MM.1S (cell line): ENCODE results near the gene ZKSCAN4.

ENCODE experiments used
- DNase-seq: peaks from one replicate; pipeline ENCODE4 v3.0.0-alpha.2; 2015
- H2AFZ ChIP-seq: fragments of 300-600 bp; sonication (generic); 2 replicates; pipeline ENCODE4 v1.6.0; 2016; ENCODE audit warnings: antibody characterized with exemption, low read length
- H3F3A ChIP-seq: fragments of 300-600 bp; sonication (generic); 2 replicates; pipeline ENCODE4 v1.6.1; 2016; ENCODE audit warnings: mild to moderate bottlenecking, antibody characterized with exemption, low read length, moderate library complexity, mixed read lengths; ENCODE audit not compliant: insufficient read depth
- H3K27ac ChIP-seq: fragments of 300-600 bp; sonication (generic); 2 replicates; pipeline ENCODE4 v1.5.1; 2016; ENCODE audit warnings: mild to moderate bottlenecking, low read length
- H3K27me3 ChIP-seq: fragments of 300-600 bp; sonication (generic); replicated peaks from 2 replicates; pipeline ENCODE4 v1.6.0; 2016; ENCODE audit warnings: low read length; ENCODE audit not compliant: insufficient read depth
- H3K36me3 ChIP-seq: fragments of 300-600 bp; sonication (generic); replicated peaks from 2 replicates; pipeline ENCODE4 v1.6.1; 2016; ENCODE audit warnings: mild to moderate bottlenecking, low read length, mixed read lengths; ENCODE audit not compliant: insufficient read depth
- H3K4me1 ChIP-seq: fragments of 300-600 bp; sonication (generic); 2 replicates; pipeline ENCODE4 v1.6.1; 2016; ENCODE audit warnings: low read length, mixed read lengths
- H3K4me2 ChIP-seq: fragments of 300-600 bp; sonication (generic); 2 replicates; pipeline ENCODE4 v1.6.0; 2016; ENCODE audit warnings: low read depth, low read length
- H3K4me3 ChIP-seq: fragments of 300-600 bp; sonication (generic); 2 replicates; pipeline ENCODE4 v1.5.1; 2016; ENCODE audit warnings: low read length, mixed read lengths
- H3K79me2 ChIP-seq: fragments of 300-600 bp; sonication (generic); 2 replicates; pipeline ENCODE4 v1.6.1; 2016; ENCODE audit warnings: mixed run types, low read length, mixed read lengths
- H3K9ac ChIP-seq: fragments of 300-600 bp; sonication (generic); 2 replicates; pipeline ENCODE4 v1.6.1; 2016; ENCODE audit warnings: low read length, mixed read lengths
- H3K9me2 ChIP-seq: fragments of 300-600 bp; sonication (generic); replicated peaks from 2 replicates; pipeline ENCODE4 v1.6.1; 2016; ENCODE audit warnings: mild to moderate bottlenecking, low read length, mixed read lengths; ENCODE audit not compliant: insufficient read depth
- H3K9me3 ChIP-seq: fragments of 300-600 bp; sonication (generic); replicated peaks from 2 replicates; pipeline ENCODE4 v1.6.1; 2016; ENCODE audit warnings: mild to moderate bottlenecking, low read length, mixed read lengths; ENCODE audit not compliant: insufficient read depth
- H4K20me1 ChIP-seq: fragments of 300-600 bp; sonication (generic); 2 replicates; pipeline ENCODE4 v1.6.1; 2016; ENCODE audit warnings: mild to moderate bottlenecking, low read length, moderate library complexity, mixed read lengths; ENCODE audit not compliant: insufficient read depth
- EZH2 ChIP-seq: fragments of 300-600 bp; sonication (generic); optimal IDR thresholded peaks from 2 replicates; pipeline ENCODE3; 2017; ENCODE audit warnings: low read depth, mild to moderate bottlenecking, antibody characterized with exemption, low read length, mixed read lengths
- EZH2phosphoT487 ChIP-seq: fragments of 300-600 bp; sonication (generic); IDR thresholded peaks from 2 replicates; pipeline ENCODE4 v1.6.1; 2018; ENCODE audit warnings: antibody characterized with exemption, low read length
- TF ChIP-seq, protein P1 (sequence below): fragments of 300-600 bp; sonication (generic); IDR thresholded peaks from 2 replicates; pipeline ENCODE4 v1.5.1; 2016; ENCODE audit warnings: antibody characterized with exemption, low read length, mixed read lengths

ZKSCAN4 gene

DNA sequence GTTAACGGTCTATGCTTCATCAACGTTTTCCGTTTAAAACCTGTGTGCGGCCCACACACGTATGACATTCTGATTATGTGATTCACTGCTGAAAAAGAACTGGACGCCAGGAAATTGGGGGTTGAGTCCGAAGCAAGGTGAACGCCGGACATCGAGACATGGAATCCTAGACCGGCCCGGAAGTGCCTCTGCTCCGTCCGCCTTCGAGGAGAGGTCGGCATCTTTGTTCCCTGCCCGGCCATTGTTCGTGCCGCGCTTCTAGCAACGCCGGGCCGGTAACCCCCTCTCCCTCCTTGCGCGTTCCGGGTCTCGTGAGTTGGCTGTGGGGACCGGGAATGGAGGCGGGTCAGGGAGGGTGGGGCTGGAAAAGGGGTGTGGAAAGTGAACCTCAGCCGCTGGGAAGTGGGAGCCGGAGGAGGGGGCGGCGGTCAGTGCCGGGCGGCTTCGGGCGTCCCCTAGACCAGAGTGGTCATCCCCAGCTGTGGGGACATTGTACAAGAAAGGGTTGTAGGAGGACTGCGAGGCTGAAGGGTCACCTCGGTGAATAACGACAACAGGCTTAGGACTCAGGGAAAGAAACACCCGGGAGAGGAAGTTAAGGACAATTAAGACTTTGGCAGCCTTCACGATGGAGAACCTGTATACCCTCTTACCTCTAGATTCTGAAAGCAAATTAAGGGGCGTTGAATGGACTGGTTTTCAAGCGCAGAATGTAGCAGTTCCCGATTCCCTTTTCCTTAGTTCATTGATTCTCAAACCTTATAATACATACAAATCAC, 26.8 kb downstream of the ZKSCAN4 start, which contains the start of gene ZSCAN9:
ZSCAN9 (plus strand) TSS at position 220 of the 779 bp plus-strand sequence. CDS start 1,810 bp downstream, outside the sequence.
- Histone ChIP-seq H3K9me3 (no peaks in the 10 kb centered on the region), H3K9me2 (no peaks in the 10 kb centered on the region), H3K36me3 (no peaks in the 10 kb centered on the region), H3K4me2 (peak within 1 kb of the TSS; percentile 93), H3K4me3 (peak within 1 kb of the TSS; percentile 88), H2AFZ (peak within 1 kb of the TSS; percentile 93), H3K4me1 (peaks cover 6% of the 10 kb centered on the region), H4K20me1 (no peaks in the 10 kb centered on the region), H3F3A (no peaks in the 10 kb centered on the region), H3K27ac (no peak within 1 kb of the TSS), H3K27me3 (peaks cover 23% of the 10 kb centered on the region), H3K79me2 (peaks cover 9% of the 10 kb centered on the region), H3K9ac (peak within 1 kb of the TSS; percentile 69; the same call in 1 of the 2 replicates)
- no peak for TF ChIP-seq EZH2phosphoT487
- TF ChIP-seq, protein P1, sequence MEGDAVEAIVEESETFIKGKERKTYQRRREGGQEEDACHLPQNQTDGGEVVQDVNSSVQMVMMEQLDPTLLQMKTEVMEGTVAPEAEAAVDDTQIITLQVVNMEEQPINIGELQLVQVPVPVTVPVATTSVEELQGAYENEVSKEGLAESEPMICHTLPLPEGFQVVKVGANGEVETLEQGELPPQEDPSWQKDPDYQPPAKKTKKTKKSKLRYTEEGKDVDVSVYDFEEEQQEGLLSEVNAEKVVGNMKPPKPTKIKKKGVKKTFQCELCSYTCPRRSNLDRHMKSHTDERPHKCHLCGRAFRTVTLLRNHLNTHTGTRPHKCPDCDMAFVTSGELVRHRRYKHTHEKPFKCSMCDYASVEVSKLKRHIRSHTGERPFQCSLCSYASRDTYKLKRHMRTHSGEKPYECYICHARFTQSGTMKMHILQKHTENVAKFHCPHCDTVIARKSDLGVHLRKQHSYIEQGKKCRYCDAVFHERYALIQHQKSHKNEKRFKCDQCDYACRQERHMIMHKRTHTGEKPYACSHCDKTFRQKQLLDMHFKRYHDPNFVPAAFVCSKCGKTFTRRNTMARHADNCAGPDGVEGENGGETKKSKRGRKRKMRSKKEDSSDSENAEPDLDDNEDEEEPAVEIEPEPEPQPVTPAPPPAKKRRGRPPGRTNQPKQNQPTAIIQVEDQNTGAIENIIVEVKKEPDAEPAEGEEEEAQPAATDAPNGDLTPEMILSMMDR = no peak
- no peak for TF ChIP-seq EZH2
- DNase-seq = peak; percentile 81

DNA sequence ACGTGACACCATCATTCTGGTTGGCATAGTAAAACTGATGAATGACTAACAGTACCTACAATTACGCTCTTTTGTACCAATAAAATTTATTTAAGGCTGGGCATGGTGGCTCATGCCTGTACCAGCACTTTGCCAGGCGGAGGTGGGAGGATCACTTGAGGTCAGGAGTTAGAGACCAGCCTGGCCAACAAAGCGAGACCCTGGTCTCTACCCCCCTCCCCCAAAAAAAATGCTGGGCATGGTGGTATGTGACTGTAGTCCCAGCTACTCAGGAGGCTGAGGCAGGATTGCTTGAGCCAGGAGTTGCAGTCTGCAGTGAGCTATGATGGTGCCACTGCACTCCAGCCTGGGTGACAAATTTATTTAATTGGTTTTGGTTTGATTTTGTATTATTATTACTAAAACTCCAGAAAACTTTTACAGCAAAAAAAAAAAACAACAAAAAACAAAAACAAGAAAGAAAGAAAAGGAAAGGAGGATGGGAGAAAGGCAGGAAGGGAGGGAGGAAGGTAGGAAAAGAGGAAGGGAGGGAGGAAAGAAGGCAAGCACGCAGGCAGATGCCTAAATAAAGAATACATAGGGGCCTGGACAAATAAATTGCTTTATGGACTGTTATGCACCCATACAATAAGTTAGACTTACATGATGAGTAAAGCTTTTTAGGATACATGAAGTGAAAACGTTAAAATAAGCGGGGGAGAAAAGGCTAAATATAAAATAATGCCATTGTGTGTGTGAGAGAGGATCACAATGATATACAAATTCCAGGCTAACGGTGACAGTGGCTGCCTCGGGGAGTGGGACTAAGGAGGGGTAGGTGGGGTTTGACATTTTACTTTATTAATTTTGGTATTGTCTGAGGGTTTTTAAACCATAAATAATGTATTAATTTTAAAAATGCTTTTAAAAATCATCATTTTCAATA, 27.7 kb downstream of the ZKSCAN4 start:
- TF ChIP-seq, protein P1 = no peak
- TF ChIP-seq EZH2 = no peak
- TF ChIP-seq EZH2phosphoT487 = no peak
- DNase-seq = no peak
- Histone ChIP-seq H3K4me3 (peak overlapping the region; percentile 88), H3K4me1 (peaks cover 6% of the 10 kb centered on the region), H3K27ac (no peak overlapping the region), H2AFZ (peak overlapping the region; percentile 93), H3F3A (no peaks in the 10 kb centered on the region), H4K20me1 (no peaks in the 10 kb centered on the region), H3K9me2 (no peaks in the 10 kb centered on the region), H3K9me3 (no peaks in the 10 kb centered on the region), H3K36me3 (no peaks in the 10 kb centered on the region), H3K4me2 (peak overlapping the region; percentile 93), H3K27me3 (peaks cover 31% of the 10 kb centered on the region), H3K9ac (peak overlapping the region; percentile 69; the same call in 1 of the 2 replicates), H3K79me2 (peaks cover 9% of the 10 kb centered on the region)

DNA sequence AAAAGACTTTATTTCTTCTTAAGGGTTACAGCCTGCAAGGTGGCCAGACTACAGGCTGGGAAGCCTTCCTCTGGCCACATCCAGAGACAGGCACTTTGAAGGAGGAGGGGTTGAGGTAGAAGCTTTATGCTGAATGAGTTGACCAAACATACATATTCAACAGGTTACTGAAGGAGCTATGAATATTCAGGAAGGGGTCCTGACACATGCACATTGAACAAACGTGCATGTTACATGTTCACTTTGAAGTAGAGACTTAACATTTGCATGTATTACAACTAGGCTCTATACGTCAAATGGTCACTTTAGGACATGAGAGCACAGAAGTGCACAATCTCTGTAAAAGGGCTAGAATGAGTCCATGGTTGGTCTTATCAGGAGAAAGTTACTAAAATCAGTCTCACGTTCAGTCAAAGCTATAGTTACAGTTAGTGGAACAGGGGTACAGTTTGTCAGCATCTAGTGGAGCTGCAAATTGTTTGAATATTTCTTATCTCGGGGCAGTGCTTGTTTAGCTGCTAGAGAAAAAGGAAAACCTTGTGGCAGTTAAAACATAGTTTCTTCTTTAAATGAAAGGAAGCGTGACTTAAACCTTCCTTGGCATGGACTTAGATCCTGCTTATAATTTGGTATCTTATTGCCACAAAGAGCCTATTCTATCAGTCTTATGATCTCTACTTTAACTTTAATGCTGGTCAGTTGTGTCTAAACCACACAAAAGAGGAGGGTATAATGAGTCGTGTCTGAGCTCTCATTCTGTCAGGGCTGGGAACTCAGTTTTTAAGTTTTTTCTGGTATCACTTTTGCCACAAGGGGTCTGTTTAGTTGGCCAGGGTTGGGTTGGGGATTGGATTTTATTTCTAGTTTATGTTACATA, 31.6 kb downstream of the ZKSCAN4 start:
- Histone ChIP-seq H3K9me3 (no peaks in the 10 kb centered on the region), H3K27ac (no peak overlapping the region), H3K9ac (no peak overlapping the region), H4K20me1 (no peaks in the 10 kb centered on the region), H3K4me2 (no peak overlapping the region), H2AFZ (no peak overlapping the region), H3F3A (no peaks in the 10 kb centered on the region), H3K9me2 (no peaks in the 10 kb centered on the region), H3K27me3 (peaks cover 31% of the 10 kb centered on the region), H3K4me1 (no peaks in the 10 kb centered on the region), H3K36me3 (no peaks in the 10 kb centered on the region), H3K4me3 (no peak overlapping the region), H3K79me2 (0 out of 2 replicates have a peak, but pooled peaks cover 3% of the 10 kb centered on the region)
- TF ChIP-seq EZH2phosphoT487 = no peak
- TF ChIP-seq, protein P1 = no peak
- TF ChIP-seq EZH2 = no peak
- no peak for DNase-seq
